ENCODE results near the gene NFIC. TPM values are rescaled to one million over a fixed set of nuclear protein-coding genes. Genes with fewer than 3 reads are reported as not detected.

The NFIC gene
- polyA plus RNA-seq, 2 of the 4 experiments (the other 2 are of a cell fraction): 2.6 to 34.9 TPM

DNA sequence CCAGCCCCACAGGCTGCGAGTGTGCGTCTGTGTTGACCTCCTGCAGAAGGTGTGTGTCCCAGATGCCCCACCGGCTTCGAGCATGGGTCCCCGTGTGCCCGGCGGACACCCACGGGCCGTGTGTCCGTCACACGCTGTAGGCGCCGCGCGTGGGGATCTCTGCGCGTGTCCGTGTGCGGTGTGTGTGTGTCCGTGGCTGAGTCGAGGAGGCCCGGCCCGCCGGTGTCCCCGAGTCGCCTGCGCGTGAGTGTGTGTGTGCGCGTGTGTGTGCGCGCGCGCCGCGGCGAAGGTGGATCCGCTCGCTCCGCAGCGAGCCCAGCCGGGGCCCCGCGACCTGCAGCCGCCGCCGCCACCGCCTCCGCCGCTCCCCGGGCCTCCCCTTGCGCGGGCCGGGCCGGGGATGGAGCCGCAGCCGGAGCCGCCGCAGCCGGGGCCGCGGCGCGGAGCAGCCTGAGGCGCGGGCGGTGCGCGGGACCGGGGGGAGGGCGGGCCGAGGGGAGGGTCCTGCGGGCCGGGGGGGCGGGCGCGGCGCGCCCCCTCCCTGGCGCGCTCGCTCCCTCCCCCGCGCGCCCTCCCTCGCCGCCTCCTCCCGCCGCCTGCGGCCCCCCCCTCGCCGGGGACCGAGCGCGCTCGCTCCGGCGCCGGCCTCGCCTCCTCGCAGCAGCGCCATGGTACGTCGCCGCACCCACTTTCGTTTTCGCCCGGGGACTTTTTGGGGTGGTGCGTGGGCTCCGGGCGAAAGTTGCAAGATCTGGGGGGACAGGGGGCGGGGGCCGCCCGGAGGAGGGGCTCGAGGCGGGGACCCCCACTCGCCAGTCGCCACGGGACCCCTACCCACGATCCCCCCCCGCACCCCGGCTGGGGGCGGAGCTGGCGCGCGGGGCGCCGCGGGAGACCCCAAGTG, 7.1 kb upstream of the NFIC start:
- no peak for FAIRE-seq
- DNase-seq (ENCODE audit: low read depth in 1 of 2, low spot score in 1 of 2): no peak
- Histone ChIP-seq H3K4me3 (peak overlapping the region; percentile 97), H3K9me3 (no peaks in the 10 kb centered on the region), H3K4me2 (peak overlapping the region; percentile 87), H3K27ac (peak overlapping the region; percentile 95 to 100), H3K4me1 (peaks cover 34% of the 10 kb centered on the region)
- CTCF ChIA-PET: interaction anchor here (1.3 kb wide), 1 partner anchor 80 kb away, joined by 3 read pairs; no protein-coding TSS in a partner anchor
- ATAC-seq: peak in 1 of 2 experiments; percentile 11; a peak in 3 of 6 replicates
- POLR2A ChIA-PET: no interaction called here
- TF ChIP-seq NFE2L2 (conservative IDR thresholded peaks at IDR 0.05; ENCODE audit: low read length): no peak
- TF ChIP-seq HDAC2 (IDR thresholded peaks at IDR 0.05): no peak
- TF ChIP-seq RAD21 (conservative IDR thresholded peaks at IDR 0.05 in 1 of 2, IDR thresholded peaks at IDR 0.05 in 1 of 2): no peak
- TF ChIP-seq, protein P1, sequence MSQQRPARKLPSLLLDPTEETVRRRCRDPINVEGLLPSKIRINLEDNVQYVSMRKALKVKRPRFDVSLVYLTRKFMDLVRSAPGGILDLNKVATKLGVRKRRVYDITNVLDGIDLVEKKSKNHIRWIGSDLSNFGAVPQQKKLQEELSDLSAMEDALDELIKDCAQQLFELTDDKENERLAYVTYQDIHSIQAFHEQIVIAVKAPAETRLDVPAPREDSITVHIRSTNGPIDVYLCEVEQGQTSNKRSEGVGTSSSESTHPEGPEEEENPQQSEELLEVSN (IDR thresholded peaks at IDR 0.05; ENCODE audit: borderline replicate concordance, low read depth): no peak
- no peak for TF ChIP-seq CHD4 (IDR thresholded peaks at IDR 0.05; ENCODE audit: borderline replicate concordance)
- TF ChIP-seq, protein P2, sequence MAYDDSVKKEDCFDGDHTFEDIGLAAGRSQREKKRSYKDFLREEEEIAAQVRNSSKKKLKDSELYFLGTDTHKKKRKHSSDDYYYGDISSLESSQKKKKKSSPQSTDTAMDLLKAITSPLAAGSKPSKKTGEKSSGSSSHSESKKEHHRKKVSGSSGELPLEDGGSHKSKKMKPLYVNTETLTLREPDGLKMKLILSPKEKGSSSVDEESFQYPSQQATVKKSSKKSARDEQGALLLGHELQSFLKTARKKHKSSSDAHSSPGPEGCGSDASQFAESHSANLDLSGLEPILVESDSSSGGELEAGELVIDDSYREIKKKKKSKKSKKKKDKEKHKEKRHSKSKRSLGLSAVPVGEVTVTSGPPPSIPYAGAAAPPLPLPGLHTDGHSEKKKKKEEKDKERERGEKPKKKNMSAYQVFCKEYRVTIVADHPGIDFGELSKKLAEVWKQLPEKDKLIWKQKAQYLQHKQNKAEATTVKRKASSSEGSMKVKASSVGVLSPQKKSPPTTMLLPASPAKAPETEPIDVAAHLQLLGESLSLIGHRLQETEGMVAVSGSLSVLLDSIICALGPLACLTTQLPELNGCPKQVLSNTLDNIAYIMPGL (CRISPR knock-in tag; IDR thresholded peaks at IDR 0.05; ENCODE audit: borderline replicate concordance): no peak
- TF ChIP-seq, protein P3, sequence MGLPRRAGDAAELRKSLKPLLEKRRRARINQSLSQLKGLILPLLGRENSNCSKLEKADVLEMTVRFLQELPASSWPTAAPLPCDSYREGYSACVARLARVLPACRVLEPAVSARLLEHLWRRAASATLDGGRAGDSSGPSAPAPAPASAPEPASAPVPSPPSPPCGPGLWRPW (IDR thresholded peaks at IDR 0.05): no peak
- no peak for TF ChIP-seq EHMT2 (IDR thresholded peaks at IDR 0.05; ENCODE audit: low read depth)
- no peak for TF ChIP-seq HOXB13 (CRISPR knock-in tag; IDR thresholded peaks at IDR 0.05; ENCODE audit: low read depth)
- TF ChIP-seq RCOR1 (IDR thresholded peaks at IDR 0.05; ENCODE audit: low read depth, low read length): no peak
- TF ChIP-seq, protein P4, sequence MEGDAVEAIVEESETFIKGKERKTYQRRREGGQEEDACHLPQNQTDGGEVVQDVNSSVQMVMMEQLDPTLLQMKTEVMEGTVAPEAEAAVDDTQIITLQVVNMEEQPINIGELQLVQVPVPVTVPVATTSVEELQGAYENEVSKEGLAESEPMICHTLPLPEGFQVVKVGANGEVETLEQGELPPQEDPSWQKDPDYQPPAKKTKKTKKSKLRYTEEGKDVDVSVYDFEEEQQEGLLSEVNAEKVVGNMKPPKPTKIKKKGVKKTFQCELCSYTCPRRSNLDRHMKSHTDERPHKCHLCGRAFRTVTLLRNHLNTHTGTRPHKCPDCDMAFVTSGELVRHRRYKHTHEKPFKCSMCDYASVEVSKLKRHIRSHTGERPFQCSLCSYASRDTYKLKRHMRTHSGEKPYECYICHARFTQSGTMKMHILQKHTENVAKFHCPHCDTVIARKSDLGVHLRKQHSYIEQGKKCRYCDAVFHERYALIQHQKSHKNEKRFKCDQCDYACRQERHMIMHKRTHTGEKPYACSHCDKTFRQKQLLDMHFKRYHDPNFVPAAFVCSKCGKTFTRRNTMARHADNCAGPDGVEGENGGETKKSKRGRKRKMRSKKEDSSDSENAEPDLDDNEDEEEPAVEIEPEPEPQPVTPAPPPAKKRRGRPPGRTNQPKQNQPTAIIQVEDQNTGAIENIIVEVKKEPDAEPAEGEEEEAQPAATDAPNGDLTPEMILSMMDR (IDR thresholded peaks at IDR 0.05): no peak
- TF ChIP-seq ZFP36 (IDR thresholded peaks at IDR 0.05; ENCODE audit: borderline replicate concordance, partially characterized antibody): no peak
- TF ChIP-seq SREBF2 (IDR thresholded peaks at IDR 0.05): no peak
- TF ChIP-seq FOSL2 (IDR thresholded peaks at IDR 0.05): no peak
- TF ChIP-seq FOSL2 (CRISPR knock-in tag; IDR thresholded peaks at IDR 0.05): no peak
- 0 out of 2 replicates have a peak, but pooled peaks have one; percentile 4 for TF ChIP-seq POLR2A (IDR thresholded peaks at IDR 0.05; ENCODE audit: low read length)
- no peak for TF ChIP-seq SMC3 (IDR thresholded peaks at IDR 0.05)
- peak in 1 of 2 experiments; percentile 48; a peak in 1 of 5 replicates for TF ChIP-seq JUN (IDR thresholded peaks at IDR 0.05)
- no peak for TF ChIP-seq FOSB (CRISPR knock-in tag; IDR thresholded peaks at IDR 0.05)
- TF ChIP-seq RNF2 (IDR thresholded peaks at IDR 0.05; ENCODE audit: borderline replicate concordance, low read depth): 0 out of 2 replicates have a peak, but pooled peaks have one; percentile 34
- TF ChIP-seq, protein P5, sequence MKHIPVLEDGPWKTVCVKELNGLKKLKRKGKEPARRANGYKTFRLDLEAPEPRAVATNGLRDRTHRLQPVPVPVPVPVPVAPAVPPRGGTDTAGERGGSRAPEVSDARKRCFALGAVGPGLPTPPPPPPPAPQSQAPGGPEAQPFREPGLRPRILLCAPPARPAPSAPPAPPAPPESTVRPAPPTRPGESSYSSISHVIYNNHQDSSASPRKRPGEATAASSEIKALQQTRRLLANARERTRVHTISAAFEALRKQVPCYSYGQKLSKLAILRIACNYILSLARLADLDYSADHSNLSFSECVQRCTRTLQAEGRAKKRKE (CRISPR knock-in tag; IDR thresholded peaks at IDR 0.05; ENCODE audit: low read depth): no peak
- TF ChIP-seq HEYL (CRISPR knock-in tag; IDR thresholded peaks at IDR 0.05): no peak
- TF ChIP-seq CHD2 (IDR thresholded peaks at IDR 0.05; ENCODE audit: low read length, partially characterized antibody): no peak
- 0 out of 2 replicates have a peak, but pooled peaks have one; percentile 20 for TF ChIP-seq PHF8 (IDR thresholded peaks at IDR 0.05; ENCODE audit: borderline replicate concordance, low read depth)
- TF ChIP-seq EP300 (IDR thresholded peaks at IDR 0.05): no peak
- TF ChIP-seq, protein P6, sequence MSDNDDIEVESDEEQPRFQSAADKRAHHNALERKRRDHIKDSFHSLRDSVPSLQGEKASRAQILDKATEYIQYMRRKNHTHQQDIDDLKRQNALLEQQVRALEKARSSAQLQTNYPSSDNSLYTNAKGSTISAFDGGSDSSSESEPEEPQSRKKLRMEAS (IDR thresholded peaks at IDR 0.05): peak; percentile 44; the same call in 1 of the 2 replicates
- no peak for TF ChIP-seq GATA3 (IDR thresholded peaks at IDR 0.05; ENCODE audit: borderline replicate concordance)
- TF ChIP-seq TFCP2L1 (CRISPR knock-in tag; IDR thresholded peaks at IDR 0.05): no peak
- no CpG with 5 or more reads among the region's 129 CpGs for WGBS (ENCODE audit: missing lambda C conversion rate)

Data from A549 (cell line).